ENCODE results near the gene ZNF561. TPM values are rescaled to one million over a fixed set of nuclear protein-coding genes. Genes with fewer than 3 reads are reported as not detected.

The ZNF561 gene
- total RNA-seq, 5 donors from 2014 or later (not counting 1 experiment from before 2014, with no cell fraction given), result 36.7 to 47.2 (median 41.2) TPM

DNA sequence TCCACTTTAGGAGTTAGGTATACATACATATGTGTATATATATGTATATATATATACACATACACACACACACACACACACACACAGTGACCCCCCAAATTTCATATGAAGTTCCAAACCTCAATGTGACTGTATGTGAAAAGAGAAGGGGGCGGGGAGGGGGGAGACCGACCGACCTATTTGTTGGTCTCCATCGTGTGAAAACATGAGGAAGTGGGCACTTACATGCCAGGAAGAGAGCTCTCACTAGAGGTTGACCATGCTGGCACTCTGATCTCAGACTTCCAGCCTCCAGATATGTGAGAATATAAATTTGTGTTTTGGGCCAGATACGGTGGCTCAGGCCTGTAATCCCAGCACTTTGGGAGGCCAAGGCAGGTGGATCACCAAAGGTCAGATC lies 29.3 kb upstream of the ZNF561 start:
- Histone ChIP-seq H3K9me3 (peaks cover 4% of the 10 kb centered on the region), H3K4me1 (ENCODE audit: control insufficient read depth in 1 of 2, extremely low read depth in 1 of 2, insufficient read depth in 2 of 2, low read length in 2 of 2) (no peaks in the 10 kb centered on the region), H3K27ac (ENCODE audit: low read length) (no peak overlapping the region), H3K36me3 (ENCODE audit: control insufficient read depth in 2 of 2, extremely low read depth in 1 of 2, insufficient read depth in 1 of 2, low read length in 1 of 2) (peaks cover 14 to 44% of the 10 kb centered on the region in 2 donors), H3K4me3 (ENCODE audit: control insufficient read depth in 1 of 2, extremely low read depth in 1 of 2, low read length in 1 of 2) (no peak overlapping the region), H3K27me3 (replicated peaks in 1 of 2; ENCODE audit: control insufficient read depth in 2 of 2, extremely low read depth in 1 of 2, insufficient read depth in 2 of 2, low read length in 1 of 2) (no peaks in the 10 kb centered on the region)
- WGBS (ENCODE audit: insufficient coverage), result 86% methylated on average over 1 of the region's 5 CpGs
- ChIA-PET CTCF (no interaction called here), POLR2A (no interaction called here)
- Mint-ChIP-seq H3K4me3 (no peak overlapping the region), H3K4me1 (peaks cover 0 to 2% (median 2%) of the 10 kb centered on the region in 3 donors), H3K36me3 (peaks cover 65% of the 10 kb centered on the region), H3K9me3 (peaks cover 8 to 24% (median 21%) of the 10 kb centered on the region in 3 donors), H3K27me3 (no peaks in the 10 kb centered on the region), H3K27ac (no peak overlapping the region)
- DNase-seq, result no peak
- no peak for ATAC-seq (replicated peaks in 1 of 4)

DNA sequence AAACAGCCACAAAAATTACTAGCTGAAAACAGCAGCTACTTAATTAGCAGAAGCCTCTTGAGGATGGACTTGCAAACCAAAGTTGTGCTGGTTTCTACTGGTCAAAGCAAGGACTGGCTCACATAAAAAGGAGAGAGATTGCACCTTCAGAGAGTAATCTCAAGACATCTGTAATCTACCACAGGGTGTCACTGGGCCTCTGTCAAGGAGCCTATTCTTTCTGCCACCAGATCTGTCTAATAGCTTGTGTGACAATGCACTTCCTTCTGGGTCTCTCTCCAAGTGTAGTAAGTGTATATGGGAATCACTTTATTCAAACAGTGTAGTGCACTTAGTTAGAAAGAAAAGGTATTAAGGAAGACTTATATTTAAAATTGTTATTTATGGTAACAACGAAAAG lies 24.4 kb upstream of the ZNF561 start:
- no peaks in the 10 kb centered on the region for H3K4me1 ChIP-seq (ENCODE audit: control insufficient read depth in 1 of 2, extremely low read depth in 1 of 2, insufficient read depth in 2 of 2, low read length in 2 of 2)
- no peak overlapping the region for H3K27ac ChIP-seq (ENCODE audit: low read length)
- ATAC-seq (replicated peaks in 1 of 4) (no peak), DNase-seq (peak in 1 of 35 experiments; percentile 16)
- Mint-ChIP-seq H3K27ac (no peak overlapping the region), H3K4me3 (no peak overlapping the region), H3K9me3 (peaks cover 0 to 11% (median 5%) of the 10 kb centered on the region in 3 donors), H3K4me1 (peaks cover 2 to 6% (median 2%) of the 10 kb centered on the region in 3 donors), H3K36me3 (peaks cover 43% of the 10 kb centered on the region), H3K27me3 (no peaks in the 10 kb centered on the region)
- no peaks in the 10 kb centered on the region for H3K27me3 ChIP-seq (replicated peaks in 1 of 2; ENCODE audit: control insufficient read depth in 2 of 2, extremely low read depth in 1 of 2, insufficient read depth in 2 of 2, low read length in 1 of 2)
- no CpG with 5 or more reads among the region's 1 CpG for WGBS (ENCODE audit: insufficient coverage)
- no peak overlapping the region for H3K4me3 ChIP-seq (ENCODE audit: control insufficient read depth in 1 of 2, extremely low read depth in 1 of 2, low read length in 1 of 2)
- H3K36me3 ChIP-seq (ENCODE audit: control insufficient read depth in 2 of 2, extremely low read depth in 1 of 2, insufficient read depth in 1 of 2, low read length in 1 of 2), result peaks cover 6 to 7% of the 10 kb centered on the region in 2 donors
- CTCF ChIA-PET, result interaction anchor here in 1 of 2 donors (0.6 kb wide), 1 partner anchor 155 kb away, joined by 4 read pairs; no protein-coding TSS in a partner anchor
- POLR2A ChIA-PET, result no interaction called here
- H3K9me3 ChIP-seq, result no peaks in the 10 kb centered on the region

DNA sequence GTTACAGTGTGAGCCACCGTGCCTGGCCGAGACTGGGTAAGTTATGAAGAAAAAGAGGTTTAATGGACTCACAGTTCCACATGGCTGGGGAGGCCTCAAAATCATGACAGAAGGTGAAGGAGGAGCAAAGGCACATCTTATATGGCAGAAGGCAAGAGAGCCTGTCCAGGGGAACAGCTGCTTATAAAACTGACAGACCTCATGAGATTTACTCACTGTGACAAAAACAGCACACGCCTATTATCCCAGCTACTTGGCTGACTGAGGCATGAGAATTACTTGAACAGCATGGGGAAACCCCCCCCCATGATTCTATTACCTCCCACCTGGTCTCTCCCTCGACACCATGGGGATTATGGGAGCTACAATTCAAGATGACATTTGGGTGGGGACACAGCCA lies 23.4 kb upstream of the ZNF561 start:
- 73% methylated on average over 3 of the region's 4 CpGs for whole genome bisulfite sequencing (ENCODE audit: insufficient coverage)
- Mint-ChIP-seq H3K27me3 (no peaks in the 10 kb centered on the region), H3K9me3 (peaks cover 0 to 11% (median 5%) of the 10 kb centered on the region in 3 donors), H3K27ac (no peak overlapping the region), H3K36me3 (peaks cover 38% of the 10 kb centered on the region), H3K4me3 (no peak overlapping the region), H3K4me1 (peaks cover 2 to 6% (median 2%) of the 10 kb centered on the region in 3 donors)
- DNase-seq, result no peak
- CTCF ChIA-PET, result interaction anchor here in 1 of 2 donors (0.7 kb wide), 1 partner anchor 727 kb away, joined by 3 read pairs; no protein-coding TSS in a partner anchor
- Histone ChIP-seq H3K9me3 (no peaks in the 10 kb centered on the region), H3K36me3 (ENCODE audit: control insufficient read depth in 2 of 2, extremely low read depth in 1 of 2, insufficient read depth in 1 of 2, low read length in 1 of 2) (peaks cover 6 to 7% of the 10 kb centered on the region in 2 donors), H3K27me3 (replicated peaks in 1 of 2; ENCODE audit: control insufficient read depth in 2 of 2, extremely low read depth in 1 of 2, insufficient read depth in 2 of 2, low read length in 1 of 2) (no peaks in the 10 kb centered on the region), H3K4me3 (ENCODE audit: control insufficient read depth in 1 of 2, extremely low read depth in 1 of 2, low read length in 1 of 2) (no peak overlapping the region), H3K27ac (ENCODE audit: low read length) (no peak overlapping the region), H3K4me1 (ENCODE audit: control insufficient read depth in 1 of 2, extremely low read depth in 1 of 2, insufficient read depth in 2 of 2, low read length in 2 of 2) (no peaks in the 10 kb centered on the region)
- no peak for ATAC-seq (replicated peaks in 1 of 4)
- POLR2A ChIA-PET, result no interaction called here

DNA sequence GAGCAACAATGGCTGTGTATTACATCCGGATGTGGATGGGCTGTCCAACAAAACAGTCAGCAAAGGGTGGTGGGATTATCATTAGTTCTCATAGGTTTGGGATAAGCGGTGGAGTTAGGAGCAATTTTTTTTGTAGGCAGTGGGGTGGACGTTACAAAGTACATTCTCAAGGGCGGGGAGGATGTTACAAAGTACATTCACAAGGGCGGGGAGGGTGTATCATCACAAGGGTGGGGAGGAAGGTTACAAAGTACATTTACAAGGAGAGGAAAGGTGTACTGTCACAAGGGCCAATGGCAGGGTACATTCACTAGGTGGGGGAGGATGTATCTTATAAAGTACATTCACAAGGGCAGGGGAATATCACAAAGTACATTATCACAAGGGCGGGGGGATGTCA lies 20.8 kb upstream of the ZNF561 start:
- Mint-ChIP-seq H3K36me3 (peaks cover 29% of the 10 kb centered on the region), H3K9me3 (peaks cover 0 to 11% (median 5%) of the 10 kb centered on the region in 3 donors), H3K4me3 (no peak overlapping the region), H3K4me1 (peaks cover 0 to 6% (median 0%) of the 10 kb centered on the region in 3 donors), H3K27ac (no peak overlapping the region), H3K27me3 (no peaks in the 10 kb centered on the region)
- peaks cover 0 to under 1% of the 10 kb centered on the region in 2 donors for H3K36me3 ChIP-seq (ENCODE audit: control insufficient read depth in 2 of 2, extremely low read depth in 1 of 2, insufficient read depth in 1 of 2, low read length in 1 of 2)
- ATAC-seq (replicated peaks in 1 of 4) (no peak), DNase-seq (no peak)
- ChIA-PET CTCF (no interaction called here), POLR2A (no interaction called here)
- H3K27ac ChIP-seq (ENCODE audit: low read length), result no peak overlapping the region
- no peaks in the 10 kb centered on the region for H3K4me1 ChIP-seq (ENCODE audit: control insufficient read depth in 1 of 2, extremely low read depth in 1 of 2, insufficient read depth in 2 of 2, low read length in 2 of 2)
- H3K9me3 ChIP-seq, result no peaks in the 10 kb centered on the region
- no peaks in the 10 kb centered on the region for H3K27me3 ChIP-seq (replicated peaks in 1 of 2; ENCODE audit: control insufficient read depth in 2 of 2, extremely low read depth in 1 of 2, insufficient read depth in 2 of 2, low read length in 1 of 2)
- no peak overlapping the region for H3K4me3 ChIP-seq (ENCODE audit: control insufficient read depth in 1 of 2, extremely low read depth in 1 of 2, low read length in 1 of 2)
- WGBS (ENCODE audit: insufficient coverage), result 95% methylated on average over 3 of the region's 6 CpGs

DNA sequence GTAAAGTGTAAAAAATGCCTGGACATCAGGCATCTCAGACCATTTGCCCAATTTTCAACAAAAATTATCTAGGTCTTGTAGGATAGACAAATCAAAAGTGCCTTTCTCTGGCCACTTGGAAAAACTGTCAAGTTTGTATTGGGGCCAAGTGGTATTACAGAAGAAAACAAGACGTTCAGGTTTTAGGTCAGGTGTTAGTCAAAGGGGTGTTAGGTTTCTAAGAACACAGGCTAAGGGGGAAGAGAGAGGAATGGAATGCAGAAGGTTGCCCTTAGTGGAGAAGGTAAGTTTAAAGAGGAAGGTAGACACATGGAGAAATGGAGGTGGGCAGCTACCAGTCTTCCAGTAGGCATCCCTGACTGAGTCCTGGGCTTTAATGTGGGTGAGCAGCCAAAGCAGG lies 19.9 kb upstream of the ZNF561 start:
- Histone ChIP-seq H3K9me3 (no peaks in the 10 kb centered on the region), H3K27me3 (replicated peaks in 1 of 2; ENCODE audit: control insufficient read depth in 2 of 2, extremely low read depth in 1 of 2, insufficient read depth in 2 of 2, low read length in 1 of 2) (no peaks in the 10 kb centered on the region), H3K36me3 (ENCODE audit: control insufficient read depth in 2 of 2, extremely low read depth in 1 of 2, insufficient read depth in 1 of 2, low read length in 1 of 2) (peaks cover 0 to 2% of the 10 kb centered on the region in 2 donors), H3K27ac (ENCODE audit: low read length) (no peak overlapping the region), H3K4me3 (ENCODE audit: control insufficient read depth in 1 of 2, extremely low read depth in 1 of 2, low read length in 1 of 2) (no peak overlapping the region), H3K4me1 (ENCODE audit: control insufficient read depth in 1 of 2, extremely low read depth in 1 of 2, insufficient read depth in 2 of 2, low read length in 2 of 2) (no peaks in the 10 kb centered on the region)
- no peak for ATAC-seq (replicated peaks in 1 of 4)
- DNase-seq, result no peak
- 100% methylated on average over 1 of the region's 1 CpG for WGBS (ENCODE audit: insufficient coverage)
- Mint-ChIP-seq H3K36me3 (peaks cover 29% of the 10 kb centered on the region), H3K4me1 (peaks cover 0 to 6% (median 0%) of the 10 kb centered on the region in 3 donors), H3K4me3 (no peak overlapping the region), H3K27ac (no peak overlapping the region), H3K27me3 (no peaks in the 10 kb centered on the region), H3K9me3 (peaks cover 0 to 11% (median 5%) of the 10 kb centered on the region in 3 donors)
- ChIA-PET POLR2A (no interaction called here), CTCF (no interaction called here)

DNA sequence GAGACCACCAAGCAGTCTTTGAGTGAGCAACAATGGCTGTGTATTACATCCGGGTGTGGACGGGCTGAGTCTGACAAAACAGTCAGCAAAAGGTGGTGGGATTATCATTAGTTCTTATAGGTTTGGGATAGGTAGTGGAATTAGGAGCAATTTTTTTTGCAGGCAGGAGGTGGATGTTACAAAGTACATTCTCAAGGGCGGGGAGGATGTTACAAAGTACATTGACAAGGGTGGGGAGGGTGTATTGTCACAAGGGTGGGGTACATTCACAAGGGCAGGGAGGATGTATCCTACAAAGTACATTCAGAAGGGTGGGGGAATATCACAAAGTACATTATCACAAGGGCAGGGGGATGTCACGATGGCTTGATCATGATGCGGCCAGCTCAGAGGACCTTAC lies 15.0 kb upstream of the ZNF561 start:
- Mint-ChIP-seq H3K27ac (no peak overlapping the region), H3K4me3 (no peak overlapping the region), H3K9me3 (peaks cover 0 to 2% (median 0%) of the 10 kb centered on the region in 3 donors), H3K4me1 (no peaks in the 10 kb centered on the region), H3K27me3 (no peaks in the 10 kb centered on the region), H3K36me3 (peaks cover 32% of the 10 kb centered on the region)
- ATAC-seq (replicated peaks in 1 of 4) (no peak), DNase-seq (no peak)
- POLR2A ChIA-PET, result no interaction called here
- peaks cover 13 to 15% of the 10 kb centered on the region in 2 donors for H3K36me3 ChIP-seq (ENCODE audit: control insufficient read depth in 2 of 2, extremely low read depth in 1 of 2, insufficient read depth in 1 of 2, low read length in 1 of 2)
- WGBS (ENCODE audit: insufficient coverage), result 100% methylated on average over 3 of the region's 5 CpGs
- H3K27ac ChIP-seq (ENCODE audit: low read length), result no peak overlapping the region
- H3K4me1 ChIP-seq (ENCODE audit: control insufficient read depth in 1 of 2, extremely low read depth in 1 of 2, insufficient read depth in 2 of 2, low read length in 2 of 2), result no peaks in the 10 kb centered on the region
- H3K9me3 ChIP-seq, result no peaks in the 10 kb centered on the region
- CTCF ChIA-PET, result interaction anchor here (0.6 kb wide), 2 partner anchors 11 to 154 kb away, joined by 3 to 16 read pairs; no protein-coding TSS in a partner anchor
- no peak overlapping the region for H3K4me3 ChIP-seq (ENCODE audit: control insufficient read depth in 1 of 2, extremely low read depth in 1 of 2, low read length in 1 of 2)
- no peaks in the 10 kb centered on the region for H3K27me3 ChIP-seq (replicated peaks in 1 of 2; ENCODE audit: control insufficient read depth in 2 of 2, extremely low read depth in 1 of 2, insufficient read depth in 2 of 2, low read length in 1 of 2)
